Activated CD4-positive, alpha-beta T cell treated with anti-CD3 and anti-CD28 coated beads for 4 hours (primary cell): Measurements from ENCODE around the gene SLC22A3.
"Not testable (repeated sequence)": the region's sequence is repeated elsewhere in the genome, so short reads cannot be mapped to it uniquely, and the experiment has no call there.

Experiments used
- DNase-seq, 2 donors: peaks; one replicate each; pipeline ENCODE4 v3.0.0-alpha.2; 2020

The SLC22A3 gene

DNA sequence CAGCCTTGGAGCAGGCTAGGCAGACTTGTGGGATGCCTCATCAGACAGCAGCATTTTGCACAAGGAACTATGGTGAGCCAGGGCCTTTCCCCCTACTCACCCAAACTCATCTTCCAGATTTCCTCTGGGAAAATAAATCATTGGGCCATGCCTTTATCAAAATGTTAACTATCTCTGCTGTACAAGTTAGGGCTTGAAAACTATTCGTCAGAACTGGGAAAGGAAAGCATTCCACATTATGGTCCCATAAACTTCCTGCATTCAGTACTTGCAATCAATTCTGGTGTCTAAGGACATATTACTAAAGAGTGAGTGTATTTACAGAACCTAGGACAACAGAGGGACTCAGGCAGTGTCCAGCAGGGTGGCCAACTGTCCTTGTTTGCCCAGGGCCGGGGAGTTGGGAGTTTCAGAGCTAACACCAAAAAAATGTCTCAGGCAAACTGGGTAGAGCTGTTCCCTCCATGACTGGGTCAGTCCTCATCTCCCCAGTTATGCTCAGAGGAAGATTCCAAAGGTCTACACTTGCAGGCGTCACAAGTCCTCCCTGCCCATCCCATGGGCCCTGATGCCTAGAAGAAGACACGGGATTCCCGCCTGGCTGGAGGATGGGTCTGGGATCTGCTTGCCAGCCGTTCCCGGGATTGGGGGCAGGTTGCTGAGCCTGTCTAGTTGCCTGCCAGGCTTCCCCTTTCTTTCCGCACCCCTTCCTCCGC, 72.2 kb downstream of the SLC22A3 start:
- no peak for DNase-seq

DNA sequence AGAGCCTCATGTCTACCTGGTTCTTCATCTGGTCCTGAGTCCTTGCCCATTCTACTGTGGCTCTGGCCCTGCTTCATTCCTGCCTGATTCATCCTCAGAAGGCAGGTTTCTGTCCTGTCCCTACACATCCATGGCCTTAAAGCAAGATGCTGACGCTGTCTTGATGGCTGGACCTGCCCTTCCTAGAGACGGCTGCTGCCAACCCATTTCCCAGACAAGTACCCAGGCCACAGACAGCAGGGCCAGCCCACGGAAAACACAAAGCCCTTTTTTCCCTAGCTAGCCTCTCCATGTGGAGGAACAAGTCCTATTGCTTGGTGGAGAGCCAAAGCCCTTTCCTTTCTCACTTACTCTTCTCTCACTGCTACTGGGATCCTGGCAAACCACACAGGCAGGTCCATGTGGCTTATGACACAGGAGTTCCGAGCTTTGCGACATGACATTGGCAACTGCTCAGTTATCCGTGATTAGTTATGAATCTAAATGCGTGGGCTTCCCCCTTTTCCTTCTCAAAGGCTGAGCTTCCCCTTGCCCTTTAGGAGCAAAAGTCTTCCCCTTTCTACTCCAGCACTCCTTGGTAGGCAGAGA, 72.9 kb downstream of the SLC22A3 start:
- no peak for DNase-seq

DNA sequence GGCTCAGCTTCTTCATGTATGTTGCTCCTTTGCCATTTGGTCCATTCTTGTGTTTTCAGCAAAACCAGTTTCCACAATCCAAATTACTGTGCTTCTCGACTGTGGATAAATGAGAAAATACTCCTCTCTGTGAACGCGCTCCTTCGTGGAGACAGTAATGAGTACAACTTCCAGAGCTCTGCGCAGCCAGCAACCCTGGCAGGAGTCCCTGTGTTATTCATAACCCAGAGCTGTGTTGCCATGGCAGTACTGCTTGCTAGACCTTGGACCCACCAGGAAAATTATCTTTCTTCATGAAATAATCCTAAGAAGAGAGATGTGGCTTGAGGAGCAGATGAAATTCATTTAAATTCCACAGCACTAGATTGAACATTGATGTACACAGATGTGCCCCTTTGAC, 73.7 kb downstream of the SLC22A3 start:
- DNase-seq = no peak

DNA sequence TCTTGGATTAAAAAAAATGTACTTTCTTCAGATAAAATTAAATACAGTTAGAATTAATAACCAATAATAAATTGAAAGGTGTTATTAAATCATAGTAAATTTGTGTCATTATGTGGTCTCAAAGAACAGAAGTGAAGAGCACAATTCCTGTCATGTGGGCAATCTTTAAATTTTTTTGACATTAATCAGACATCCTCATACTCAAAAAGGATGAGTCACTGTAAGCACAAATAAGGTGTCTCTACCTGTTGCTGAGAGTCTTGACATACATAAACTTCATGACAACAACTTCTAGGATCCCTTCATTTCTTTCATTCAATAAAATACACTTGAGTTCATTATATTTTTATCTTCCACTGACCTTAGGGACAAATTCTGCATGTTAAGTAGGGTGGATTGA, 76.1 kb downstream of the SLC22A3 start:
- DNase-seq = no peak

DNA sequence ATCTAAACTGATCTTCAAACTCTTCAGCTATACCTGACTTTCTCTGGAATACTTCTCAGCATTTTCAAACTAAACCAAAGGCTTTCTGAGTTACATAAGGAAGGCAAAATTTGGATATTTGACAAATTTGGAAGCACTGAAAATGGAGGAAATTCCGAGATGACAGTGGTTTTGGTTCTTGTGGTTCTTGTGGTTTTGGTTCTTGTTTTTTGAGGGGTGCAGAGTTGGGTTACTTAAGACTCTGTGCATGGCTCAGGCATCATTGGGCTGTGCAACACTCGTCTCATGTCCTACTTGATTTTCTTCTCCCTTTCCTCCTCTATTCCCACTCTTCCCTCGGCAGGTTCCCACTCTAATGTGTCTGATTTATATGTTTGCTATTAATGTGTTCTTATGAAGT, 78.0 kb downstream of the SLC22A3 start:
- no peak for DNase-seq

DNA sequence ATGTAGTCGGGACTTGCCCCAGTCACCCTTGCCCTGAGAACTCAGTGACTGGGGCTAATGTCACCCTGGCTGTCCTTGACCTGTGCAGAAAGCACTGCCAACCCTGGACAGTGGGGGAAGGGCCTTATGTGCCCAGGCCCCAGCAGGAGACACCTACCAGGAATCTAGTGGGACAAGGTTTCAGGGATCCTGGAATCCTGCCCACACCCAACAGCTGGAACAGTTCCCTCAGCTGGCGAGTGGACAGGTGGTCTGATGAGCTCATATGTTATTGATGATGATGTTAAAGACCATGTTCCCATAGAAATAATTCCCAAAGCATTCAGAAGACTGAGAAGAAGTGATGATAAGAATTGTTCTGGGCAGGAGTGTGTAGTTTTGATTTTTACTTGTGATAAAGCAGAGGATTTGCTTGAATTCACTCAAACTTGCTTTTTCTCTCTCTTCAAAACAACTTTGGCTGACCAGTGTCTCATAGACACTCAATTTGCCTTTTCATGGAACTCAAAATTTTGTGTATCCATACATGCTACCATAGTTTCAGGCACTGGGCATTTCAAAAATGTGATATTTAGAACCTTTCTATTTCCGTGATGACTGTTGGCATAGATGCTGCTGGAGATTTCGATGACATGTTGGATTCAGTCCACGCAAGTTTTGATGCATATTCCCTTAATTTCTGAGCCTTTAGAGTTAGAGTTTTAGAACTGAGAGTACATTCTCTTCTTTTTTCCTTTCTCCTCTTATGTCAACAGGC, 79.3 kb downstream of the SLC22A3 start:
- DNase-seq = no peak

DNA sequence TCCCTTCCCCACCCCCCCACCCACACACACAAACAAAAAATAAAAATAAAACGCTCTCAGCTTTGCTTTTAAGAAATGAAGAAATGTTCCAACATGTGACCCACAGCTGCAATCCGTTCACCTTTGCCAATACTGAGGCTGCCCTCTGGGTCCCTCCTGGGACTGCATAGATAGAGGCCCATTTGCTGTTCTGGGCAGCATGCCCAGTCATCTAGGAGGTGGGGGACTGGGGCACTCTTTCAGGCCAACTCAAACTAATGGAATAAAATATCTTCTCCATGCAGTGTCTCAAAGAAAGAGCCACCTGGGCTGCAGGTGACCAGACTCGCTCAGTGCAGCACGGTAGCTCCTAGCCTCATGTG, 79.9 kb downstream of the SLC22A3 start:
- no peak for DNase-seq

DNA sequence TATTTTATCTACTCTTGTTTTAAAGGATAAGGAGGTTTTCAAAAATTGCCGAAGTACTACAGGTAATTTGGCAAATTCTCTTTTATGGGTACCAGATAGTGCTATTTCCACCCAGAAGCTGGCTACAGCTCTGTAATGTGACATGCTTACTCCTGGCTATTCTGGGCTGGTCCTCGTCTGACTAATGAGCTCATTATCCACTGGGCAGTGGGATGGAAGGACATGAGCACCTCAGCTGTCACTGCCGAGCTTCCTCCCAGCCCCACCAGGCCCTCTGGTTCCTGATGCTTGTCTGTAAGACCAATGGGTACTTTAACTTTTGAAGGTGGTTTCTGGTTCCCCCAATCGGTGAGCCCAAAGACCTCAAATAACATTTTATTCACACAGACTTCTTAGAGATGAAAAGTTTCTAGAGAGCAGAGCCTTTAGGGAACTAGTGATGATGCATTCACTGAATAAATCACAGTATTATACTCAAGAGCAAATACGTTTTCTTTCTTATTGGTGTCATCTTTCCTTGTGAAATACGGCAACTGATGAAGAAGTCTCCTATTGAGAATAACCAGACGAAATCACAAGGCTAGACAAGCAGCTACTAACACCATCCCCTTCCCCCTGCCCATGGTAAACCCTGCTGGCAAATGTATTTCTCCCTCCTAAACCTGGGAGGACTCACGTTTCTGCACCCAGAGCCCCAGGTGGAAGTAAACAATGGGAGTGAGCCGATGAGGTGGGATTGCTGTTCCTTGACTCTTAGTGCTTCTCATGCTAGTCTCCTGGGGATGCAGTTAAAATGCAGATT, 80.8 kb downstream of the SLC22A3 start:
- DNase-seq = no peak

DNA sequence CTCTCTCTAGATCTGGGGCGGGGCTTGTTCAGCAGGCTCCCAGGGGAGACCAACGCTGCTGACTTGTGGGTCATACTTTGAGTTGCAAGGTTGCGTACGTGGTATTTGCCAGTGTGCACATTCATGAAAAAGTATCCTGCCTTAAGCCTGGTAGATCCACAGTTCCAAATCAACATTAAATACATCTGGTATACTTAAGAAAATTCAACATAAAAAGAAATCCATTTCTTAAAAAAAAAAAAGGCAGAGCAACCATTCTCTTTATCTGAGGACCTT, 81.4 kb downstream of the SLC22A3 start:
- no peak for DNase-seq

DNA sequence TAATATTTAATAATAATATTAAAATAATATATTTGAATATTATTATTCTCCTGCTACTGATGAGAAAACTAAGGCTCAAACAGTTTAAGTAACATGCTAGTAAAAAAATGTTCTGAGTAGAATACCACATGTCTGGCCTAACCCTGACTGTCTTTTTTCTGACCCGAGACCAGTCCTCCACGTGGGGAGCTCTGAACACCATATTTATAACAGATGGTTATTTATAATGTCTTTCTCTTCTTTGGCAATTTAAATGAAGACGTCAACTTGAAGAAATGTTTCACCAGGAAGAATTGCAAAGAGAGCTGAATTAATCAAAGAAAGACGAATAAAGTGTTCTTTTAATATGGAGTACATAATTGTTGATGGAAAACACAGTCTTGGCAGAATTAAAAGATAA, 82.0 kb downstream of the SLC22A3 start:
- DNase-seq = no peak

DNA sequence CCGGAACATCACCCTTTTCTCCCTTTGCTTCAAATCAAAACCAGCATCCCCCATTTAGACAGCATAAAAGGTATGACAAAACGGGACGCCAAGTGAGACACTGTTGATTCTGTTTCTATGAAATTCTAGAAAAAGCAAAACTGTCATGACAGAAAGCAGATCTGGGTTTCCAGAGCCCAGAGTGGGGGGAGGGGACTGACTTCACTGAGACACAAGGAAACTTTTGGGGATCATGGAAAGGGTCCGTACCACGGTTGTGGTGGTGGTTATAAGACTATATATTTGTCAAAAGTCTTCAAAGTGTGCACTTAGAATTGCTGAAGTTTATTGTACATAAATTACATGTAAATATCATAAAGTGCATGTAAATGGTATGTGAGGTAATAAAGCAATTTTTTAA, 82.6 kb downstream of the SLC22A3 start:
- no peak for DNase-seq

DNA sequence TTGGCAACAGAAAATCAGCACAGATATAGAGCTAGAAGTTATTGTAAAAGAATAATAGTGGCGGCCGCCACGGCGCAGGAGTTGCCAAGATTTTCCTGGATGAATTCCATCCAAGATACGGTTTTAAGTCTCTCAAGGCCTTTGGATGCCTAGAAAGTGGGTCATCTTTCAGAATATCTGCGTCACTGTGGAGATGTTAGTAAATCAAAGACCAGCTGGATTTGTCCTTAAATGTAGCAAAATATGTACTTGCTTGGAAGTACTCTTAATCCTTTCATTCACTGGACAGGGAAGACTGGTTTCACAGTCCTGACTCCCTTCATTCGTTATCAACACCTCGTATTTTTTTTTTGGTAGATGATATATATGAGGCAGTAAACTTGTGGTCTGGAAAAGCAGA, 83.0 kb downstream of the SLC22A3 start:
- no peak for DNase-seq

DNA sequence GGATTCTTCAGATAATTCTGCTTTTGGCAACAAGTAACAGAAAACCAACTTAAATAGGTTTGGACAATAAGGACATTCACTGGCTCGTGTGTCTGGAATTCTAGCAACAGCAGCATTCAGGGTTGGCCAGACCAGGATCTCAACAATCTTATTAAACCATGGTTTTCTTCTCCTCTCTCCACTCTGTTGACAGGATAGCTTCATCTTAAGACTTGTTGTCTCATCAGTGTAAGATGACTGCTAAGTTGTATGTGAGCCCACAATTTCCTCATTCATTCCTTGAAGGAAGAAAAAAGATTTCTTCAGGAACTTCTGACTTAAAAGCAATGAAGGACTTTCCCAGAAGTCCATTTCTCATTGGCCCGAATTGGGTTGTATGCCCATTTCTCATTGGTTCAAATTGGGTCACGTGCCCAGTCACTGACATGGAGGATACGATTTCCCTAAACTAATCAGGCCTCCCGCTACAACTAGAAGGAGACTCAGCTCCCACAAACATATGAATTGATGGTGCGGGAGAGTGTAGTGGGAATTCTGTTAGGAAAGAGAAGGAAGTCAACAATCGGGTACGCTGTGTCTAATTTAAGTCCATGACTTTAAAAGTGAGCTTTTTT, 83.7 kb downstream of the SLC22A3 start:
- DNase-seq = no peak

DNA sequence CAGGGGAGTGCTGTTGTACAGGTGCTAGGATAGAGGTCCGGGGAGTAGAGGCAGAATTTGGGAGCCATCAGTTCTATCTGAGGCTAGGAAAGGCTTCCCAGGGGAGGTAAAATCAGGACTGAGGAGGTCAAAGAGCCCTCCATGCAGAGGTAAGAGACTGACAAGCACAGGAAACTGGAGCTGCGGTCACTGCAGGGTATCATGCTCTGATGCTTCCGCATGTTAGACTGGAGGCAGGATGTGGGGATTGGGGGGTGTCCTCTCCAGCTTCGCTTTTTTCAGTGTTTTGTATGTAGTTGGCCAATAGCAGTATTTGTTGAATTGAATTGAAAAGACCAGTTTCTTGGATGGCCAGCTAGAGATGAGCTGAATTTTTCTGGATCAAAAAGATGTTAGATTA, 87.8 kb downstream of the SLC22A3 start:
- no peak for DNase-seq

DNA sequence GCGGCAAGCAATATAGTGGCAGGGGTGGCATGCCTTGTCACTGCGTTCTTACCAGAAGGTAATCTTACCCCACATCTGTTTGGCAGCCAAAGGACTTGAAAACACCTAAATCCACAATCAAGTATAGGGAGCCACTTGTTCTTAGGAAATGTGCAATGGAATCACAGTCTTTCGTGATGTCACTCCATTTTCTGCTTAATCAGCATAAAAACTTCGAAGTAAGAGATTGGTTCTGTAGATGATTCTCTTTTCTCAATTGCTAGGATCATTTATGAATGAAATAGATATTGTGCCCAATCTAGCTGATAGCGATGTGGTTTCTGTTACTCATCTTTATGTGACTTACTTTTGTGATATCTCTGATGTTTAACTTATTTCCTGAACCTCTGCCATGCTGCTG, 89.0 kb downstream of the SLC22A3 start:
- DNase-seq = no peak

DNA sequence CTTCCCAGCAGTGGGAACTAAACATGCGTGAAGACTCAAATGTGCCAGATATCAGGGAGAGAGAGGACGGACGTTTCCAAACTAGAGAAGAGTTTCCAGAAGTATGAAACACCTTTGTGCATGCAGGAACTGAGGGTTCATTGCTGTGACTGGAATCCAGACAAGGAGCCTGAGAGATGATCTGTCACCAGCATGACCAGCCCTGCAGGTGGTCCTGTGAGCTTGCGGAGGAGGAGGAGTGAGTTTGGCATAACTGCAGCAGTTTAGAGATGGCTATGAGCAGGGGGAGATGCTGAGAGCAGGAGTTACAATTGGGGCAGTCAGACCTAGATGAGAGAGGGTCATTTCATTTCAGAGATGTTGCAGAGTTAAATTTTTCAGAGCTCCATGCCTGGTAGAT, 89.6 kb downstream of the SLC22A3 start:
- DNase-seq = no peak

DNA sequence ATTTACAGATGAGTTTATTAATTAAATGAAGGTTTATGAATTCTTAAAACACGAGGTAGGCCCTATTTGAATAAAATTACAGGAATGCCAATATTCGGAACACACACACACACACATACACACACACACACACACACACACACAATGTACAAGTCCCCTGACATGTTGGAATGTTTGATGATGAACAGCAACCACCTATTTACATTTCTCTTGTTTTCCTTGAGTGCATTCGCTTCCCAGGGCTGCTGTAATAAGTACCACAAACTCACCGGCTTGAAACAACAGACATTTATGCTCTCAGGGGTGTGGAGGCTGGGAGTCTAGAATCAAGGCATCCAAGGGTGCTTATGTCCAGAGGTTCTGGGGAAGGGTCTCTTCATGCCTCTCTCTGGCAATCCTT, 90.3 kb downstream of the SLC22A3 start:
- DNase-seq = no peak

DNA sequence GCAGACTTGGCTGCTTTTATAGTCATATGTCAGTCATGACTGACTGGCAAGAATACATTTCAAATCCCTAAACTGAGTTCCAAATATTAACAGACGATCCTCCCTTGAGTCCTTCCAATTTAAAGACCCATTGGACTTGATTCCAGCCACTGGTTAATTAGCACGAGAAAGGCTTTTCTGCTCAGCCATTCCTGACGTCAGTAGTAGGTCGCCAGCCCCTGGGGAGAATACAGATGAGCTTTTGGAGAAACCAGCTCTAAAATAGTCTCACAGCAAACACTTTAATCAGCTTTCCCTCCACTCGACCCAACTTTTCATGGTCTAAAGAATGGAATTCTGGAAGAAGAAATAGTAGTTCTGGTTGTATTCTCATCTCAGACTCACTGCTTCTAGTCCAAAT, 91.6 kb downstream of the SLC22A3 start:
- DNase-seq = no peak

DNA sequence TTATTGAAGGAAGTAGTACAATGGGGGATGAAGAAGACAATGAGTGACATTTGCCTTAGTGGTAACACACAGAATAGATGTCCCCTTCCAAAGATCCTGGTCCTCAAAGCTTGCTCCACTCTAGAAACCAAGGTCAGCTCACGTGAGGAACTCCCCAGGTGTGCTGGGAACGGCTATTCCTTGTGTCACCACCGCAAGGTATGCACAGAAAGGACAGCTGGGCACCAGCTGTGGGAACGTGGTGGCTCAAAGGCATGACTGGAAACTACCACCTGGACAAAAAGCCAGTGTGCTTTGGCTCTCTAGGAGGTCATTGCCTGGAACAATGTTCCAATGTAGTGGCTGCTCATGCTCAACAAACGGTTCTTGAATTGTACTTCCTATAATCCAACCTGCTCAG, 94.0 kb downstream of the SLC22A3 start:
- no peak for DNase-seq

DNA sequence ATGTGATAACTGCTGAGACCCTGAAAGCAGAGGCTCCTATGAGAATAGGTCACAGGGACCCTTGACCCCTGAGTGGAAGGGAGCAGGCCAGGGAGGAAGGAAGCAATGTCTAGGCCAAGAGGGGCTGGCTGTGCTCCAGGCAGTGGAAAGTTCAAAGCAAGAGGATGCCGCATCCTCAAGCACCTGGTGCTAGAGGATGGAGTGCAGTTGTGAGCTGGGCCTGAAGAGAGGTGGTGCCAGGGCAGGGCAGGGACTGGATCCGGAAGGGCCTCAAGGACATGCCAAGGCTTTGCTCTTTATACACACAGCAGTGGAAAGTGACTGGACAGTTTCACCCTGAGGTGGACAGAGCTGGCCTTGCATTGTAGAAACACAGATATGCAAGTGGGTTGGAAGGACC, 97.0 kb downstream of the SLC22A3 start:
- DNase-seq = no peak

DNA sequence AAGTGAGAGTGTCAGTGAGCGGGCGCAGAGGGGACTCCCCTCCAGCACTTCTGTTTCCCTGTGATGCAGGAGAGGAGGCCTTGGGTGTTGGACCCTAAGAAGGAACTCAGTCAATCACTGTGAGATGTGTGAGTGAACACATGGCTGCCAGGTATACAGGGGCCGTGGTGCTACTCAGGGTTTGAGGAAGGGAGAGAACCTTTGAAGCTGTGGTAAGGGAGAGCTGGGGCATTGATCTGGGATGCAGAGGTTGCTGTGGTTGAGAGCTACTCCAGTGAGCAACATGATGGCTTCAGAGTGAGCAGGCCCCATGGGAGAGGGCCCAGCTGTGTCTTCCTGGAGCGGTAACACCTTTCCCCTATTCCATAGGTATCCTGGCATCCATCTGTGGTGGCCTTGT, 99.2 kb downstream of the SLC22A3 start:
- DNase-seq = no peak

DNA sequence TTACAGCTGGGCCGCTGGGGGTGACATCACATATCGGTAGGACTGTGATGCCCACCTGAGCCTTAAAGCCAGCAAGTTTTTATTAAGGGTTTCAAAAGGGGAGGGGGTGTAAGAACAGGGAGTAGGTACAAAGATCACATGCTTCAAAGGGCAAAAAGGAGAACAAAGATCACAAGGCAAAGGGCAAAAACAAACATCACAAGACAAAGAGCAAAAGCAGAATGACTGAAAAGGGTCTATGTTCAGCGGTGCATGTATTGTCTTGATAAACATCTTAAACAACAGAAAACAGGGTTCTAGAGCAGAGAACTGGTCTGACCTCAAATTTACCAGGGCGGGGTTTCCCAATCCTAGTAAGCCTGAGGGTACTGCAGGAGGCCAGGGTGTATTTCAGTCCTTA, 101.6 kb downstream of the SLC22A3 start:
- DNase-seq = not testable (repeated sequence)

DNA sequence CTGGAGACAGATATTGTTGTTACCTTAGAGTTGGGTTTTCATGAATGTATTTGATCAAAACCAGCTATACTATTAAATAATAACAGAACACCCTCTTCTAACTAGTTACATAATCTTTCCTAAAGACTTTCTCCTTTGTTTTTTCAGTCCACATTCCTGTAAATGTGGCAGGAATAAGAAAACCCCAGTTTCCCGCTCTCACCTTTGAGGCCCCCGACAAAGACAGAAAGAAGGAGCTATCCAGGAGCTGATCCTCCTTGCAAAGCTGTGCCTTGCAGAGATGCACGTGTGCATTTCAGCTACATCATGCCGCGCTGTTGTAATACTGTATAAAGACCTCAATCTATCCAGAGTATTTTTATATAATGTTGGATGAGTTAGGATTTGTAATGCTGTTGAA, 102.7 kb downstream of the SLC22A3 start:
- DNase-seq = no peak

DNA sequence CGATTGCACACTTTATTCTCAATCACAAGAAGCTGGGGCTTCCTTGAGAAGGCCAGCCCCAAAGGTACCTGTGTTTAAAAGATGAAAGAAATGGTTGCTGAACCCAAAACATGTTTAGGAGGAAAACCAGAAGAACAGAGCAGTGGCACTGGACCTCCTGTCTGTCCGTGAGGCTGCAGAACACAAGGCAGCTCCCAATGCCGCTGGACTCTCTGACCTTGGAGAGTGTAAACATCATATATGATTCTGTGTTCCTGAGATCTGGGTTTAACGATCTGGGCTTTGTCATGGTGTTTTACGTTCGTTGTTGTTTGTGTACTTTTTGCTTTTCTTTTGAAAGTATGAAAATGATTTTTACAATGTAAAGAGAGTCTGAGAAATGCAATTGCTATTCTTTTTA, 106.1 kb downstream of the SLC22A3 start:
- no peak for DNase-seq
